GM13977 (cell line): Measurements from ENCODE around the gene INHBB.

Experiments used
- DNase-seq: peaks from one replicate; pipeline ENCODE4 v3.0.0; 2012; ENCODE audit warnings: low spot score
- CTCF ChIP-seq: IDR thresholded peaks from 2 replicates; pipeline ENCODE4 v1.5.1; 2012; ENCODE audit warnings: mild to moderate bottlenecking, control low read depth; ENCODE audit not compliant: insufficient read depth; ENCODE audit errors: extremely low read depth, missing control alignments
- in situ Hi-C: fragments of 300-500 bp; cut with MboI; formaldehyde crosslinking; loops from one replicate; pipeline ENCODE4 v1.12.0; 2022; ENCODE audit warnings: low sequenced_read_pairs, low pct_unique_long_range_greater_than_20kb, mixed read lengths, inconsistent platforms; ENCODE audit not compliant: unreplicated experiment

The INHBB gene

GRCh38 chr2:120315367-120316033, 30.4 kb upstream of the INHBB start:
- no peak for TF ChIP-seq CTCF
- in situ Hi-C loops, result no loop called here
- no peak for DNase-seq

- DNase-seq, result no peak
- in situ Hi-C loops, result no loop called here
- no peak for TF ChIP-seq CTCF
These were observed 29.9 kb upstream of the INHBB start for GRCh38 chr2:120316071-120316470.

GRCh38 chr2:120316528-120317179, 29.3 kb upstream of the INHBB start:
- no peak for TF ChIP-seq CTCF
- in situ Hi-C loops, result no loop called here
- DNase-seq, result no peak

- TF ChIP-seq CTCF, result no peak
- DNase-seq, result no peak
These were observed 28.8 kb upstream of the INHBB start for GRCh38 chr2:120317180-120317533.

GRCh38 chr2:120317916-120318315, 28.0 kb upstream of the INHBB start:
- TF ChIP-seq CTCF, result no peak
- in situ Hi-C loops, result no loop called here
- no peak for DNase-seq

More at GRCh38 chr2:120317180-120317533, 28.8 kb upstream of the INHBB start:
- in situ Hi-C loops, result no loop called here

GRCh38 chr2:120318626-120319025, 27.3 kb upstream of the INHBB start:
- in situ Hi-C loops, result no loop called here
- DNase-seq, result no peak
- no peak for TF ChIP-seq CTCF
